Cardiac fibroblast (primary cell): ENCODE results near the gene RASGRP1.

ENCODE experiments used
- DNase-seq, 2 donors: peaks; one replicate each; pipeline versions ENCODE4 v3.0.0 to v3.0.0-alpha.2; 2010; ENCODE audit warnings: low read depth in 2 of 2
- H3K4me3 ChIP-seq, 2 donors: replicated peaks in 1 of 2; 1 replicate in 1 of 2; 2 replicates in 1 of 2; pipeline ENCODE4 v1.5.1; 2011; ENCODE audit warnings: low read depth in 2 of 2, low read length in 2 of 2, mild to moderate bottlenecking in 2 of 2, moderate library complexity in 1 of 2
- CTCF ChIP-seq: IDR thresholded peaks from one replicate; pipeline ENCODE4 v1.5.1; 2011; ENCODE audit warnings: low read depth, mild to moderate bottlenecking, low read length, inconsistent platforms

The RASGRP1 gene

GRCh38 chr15:38534691-38535090 is 29.9 kb downstream of the RASGRP1 start:
- no peak overlapping the region for H3K4me3 ChIP-seq
- no peak for DNase-seq
- TF ChIP-seq CTCF = no peak

- DNase-seq = no peak
- no peak overlapping the region for H3K4me3 ChIP-seq
- TF ChIP-seq CTCF = no peak
These were observed 30.7 kb downstream of the RASGRP1 start for GRCh38 chr15:38533926-38534325.

- no peak for TF ChIP-seq CTCF
- no peak for DNase-seq
- H3K4me3 ChIP-seq = no peak overlapping the region
These were observed 31.1 kb downstream of the RASGRP1 start for GRCh38 chr15:38533416-38533915.

GRCh38 chr15:38532728-38533127 is 31.9 kb downstream of the RASGRP1 start:
- no peak for TF ChIP-seq CTCF
- no peak for DNase-seq
- H3K4me3 ChIP-seq = no peak overlapping the region

DNA sequence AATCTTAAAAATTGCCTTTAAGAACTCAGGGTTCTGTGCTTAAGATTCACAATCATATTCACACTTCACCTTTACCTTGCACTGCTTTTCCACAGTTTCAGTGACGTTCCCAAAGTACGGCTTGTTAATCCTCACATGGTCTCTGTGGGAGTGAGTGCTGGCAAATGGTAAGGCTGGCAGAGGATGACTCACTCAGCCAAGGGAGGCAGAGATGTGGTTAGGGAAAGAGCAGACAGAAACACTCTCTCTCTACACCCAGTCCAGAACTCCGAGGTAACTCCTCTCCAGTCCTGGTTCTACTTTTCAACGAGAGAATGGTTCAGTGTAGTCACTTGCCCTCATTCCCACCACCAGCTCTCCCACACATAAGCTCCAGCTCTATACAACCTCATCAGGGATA is 33.1 kb downstream of the RASGRP1 start:
- H3K4me3 ChIP-seq = no peak overlapping the region
- TF ChIP-seq CTCF = no peak
- DNase-seq = peak; percentile 53 to 61

DNA sequence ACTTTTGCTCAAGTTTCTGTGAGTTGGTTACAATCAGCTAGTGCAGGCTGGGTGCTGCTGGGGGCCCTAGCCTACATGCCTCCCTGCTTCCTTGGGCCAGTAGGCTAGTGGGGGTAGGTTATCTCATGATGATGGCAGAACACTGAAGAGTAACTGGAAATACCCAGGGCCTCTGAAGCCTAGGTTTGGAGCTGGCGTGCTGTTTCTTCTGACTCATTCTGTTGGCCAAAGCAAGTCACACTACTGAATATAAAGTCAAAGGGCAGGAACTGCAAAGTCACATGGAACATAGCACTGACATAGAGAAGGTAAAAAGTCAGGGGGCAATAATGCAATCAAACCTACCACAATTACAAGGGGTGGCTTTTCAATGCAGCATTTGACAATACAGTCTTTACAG is 34.5 kb downstream of the RASGRP1 start:
- H3K4me3 ChIP-seq = no peak overlapping the region
- peak; percentile 18 to 59 for DNase-seq
- no peak for TF ChIP-seq CTCF

DNA sequence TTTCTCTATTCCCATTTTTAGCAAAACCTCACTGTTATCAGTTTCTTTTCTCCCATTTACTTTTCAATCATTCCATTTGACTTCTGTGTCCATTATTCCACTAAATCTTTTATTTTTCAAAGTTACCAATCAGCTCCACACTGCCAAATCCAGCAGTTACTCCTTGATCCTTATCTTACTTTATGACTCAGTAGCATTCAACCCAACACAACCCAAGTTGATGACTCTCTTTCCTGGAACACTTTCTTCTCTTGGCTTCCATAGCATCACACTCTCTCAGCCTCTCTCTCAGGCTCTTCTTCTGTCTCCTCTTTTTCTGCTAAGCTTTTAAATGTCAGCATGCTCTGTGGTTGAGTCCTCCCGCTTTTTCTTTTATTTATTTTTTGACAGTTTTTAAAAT is 36.3 kb downstream of the RASGRP1 start:
- H3K4me3 ChIP-seq = no peak overlapping the region
- peak; percentile 18 to 66 for DNase-seq
- no peak for TF ChIP-seq CTCF
